PC-9 (cell line): ENCODE results near the gene ATRNL1.

Experiments used
- EZH2 ChIP-seq: fragments of 200-600 bp; sonication (generic); IDR thresholded peaks from 2 replicates; pipeline ENCODE4 v1.8.0; 2017; ENCODE audit warnings: antibody characterized with exemption, low read depth
- TF ChIP-seq, protein P1 (sequence below): fragments of 200-600 bp; sonication (generic); conservative IDR thresholded peaks from 2 replicates; pipeline ENCODE4 v1.6.1; 2017; ENCODE audit warnings: mixed run types, antibody characterized with exemption, mild to moderate bottlenecking, moderate library complexity

GRCh38 chr10:115974351-115974750, 881.2 kb downstream of the ATRNL1 start:
- TF ChIP-seq EZH2, result no peak
- TF ChIP-seq, protein P1, sequence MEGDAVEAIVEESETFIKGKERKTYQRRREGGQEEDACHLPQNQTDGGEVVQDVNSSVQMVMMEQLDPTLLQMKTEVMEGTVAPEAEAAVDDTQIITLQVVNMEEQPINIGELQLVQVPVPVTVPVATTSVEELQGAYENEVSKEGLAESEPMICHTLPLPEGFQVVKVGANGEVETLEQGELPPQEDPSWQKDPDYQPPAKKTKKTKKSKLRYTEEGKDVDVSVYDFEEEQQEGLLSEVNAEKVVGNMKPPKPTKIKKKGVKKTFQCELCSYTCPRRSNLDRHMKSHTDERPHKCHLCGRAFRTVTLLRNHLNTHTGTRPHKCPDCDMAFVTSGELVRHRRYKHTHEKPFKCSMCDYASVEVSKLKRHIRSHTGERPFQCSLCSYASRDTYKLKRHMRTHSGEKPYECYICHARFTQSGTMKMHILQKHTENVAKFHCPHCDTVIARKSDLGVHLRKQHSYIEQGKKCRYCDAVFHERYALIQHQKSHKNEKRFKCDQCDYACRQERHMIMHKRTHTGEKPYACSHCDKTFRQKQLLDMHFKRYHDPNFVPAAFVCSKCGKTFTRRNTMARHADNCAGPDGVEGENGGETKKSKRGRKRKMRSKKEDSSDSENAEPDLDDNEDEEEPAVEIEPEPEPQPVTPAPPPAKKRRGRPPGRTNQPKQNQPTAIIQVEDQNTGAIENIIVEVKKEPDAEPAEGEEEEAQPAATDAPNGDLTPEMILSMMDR, result no peak
